ENCODE measurements around the gene XPNPEP2. TPM values are rescaled to one million over a fixed set of nuclear protein-coding genes. Genes with fewer than 3 reads are reported as not detected.

Gene XPNPEP2
- polyA plus RNA-seq, 1 of the 3 experiments (the other 2 are of a cell fraction) = 0.21 TPM

DNA sequence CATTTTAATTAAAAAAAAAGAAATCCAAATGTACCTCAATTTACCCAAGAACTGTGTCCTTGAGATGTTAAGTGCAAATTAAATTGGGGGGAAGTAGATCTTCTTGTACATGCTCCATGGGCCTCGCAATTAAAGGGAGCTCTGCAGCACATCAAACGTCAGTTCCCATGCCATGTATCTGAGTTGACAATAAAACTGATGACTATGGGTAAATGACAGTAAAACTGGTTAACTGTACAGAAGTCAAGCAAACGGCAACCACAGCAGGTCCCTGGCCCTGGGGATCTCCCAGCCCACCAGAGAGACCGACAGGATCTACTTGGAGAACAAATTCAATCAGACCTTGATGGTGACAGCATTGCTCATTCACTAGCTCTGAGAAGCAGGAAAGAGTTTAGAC is 32.8 kb upstream of the XPNPEP2 start:
- no peaks in the 10 kb centered on the region for H3F3A ChIP-seq (replicated peaks; ENCODE audit: insufficient read depth)
- POLR2A ChIA-PET = no interaction called here
- no peak overlapping the region for H2AFZ ChIP-seq (ENCODE audit: low read depth)
- CTCF ChIA-PET = interaction anchor here (1.4 kb wide), 2 partner anchors 20 to 100 kb away, joined by 3 to 8 read pairs; no protein-coding TSS in a partner anchor
- peaks cover 0 to 3% of the 10 kb centered on the region in 2 experiments for H3K36me3 ChIP-seq (replicated peaks in 1 of 2; ENCODE audit: control insufficient read depth in 1 of 2, insufficient read depth in 2 of 2, low read length in 1 of 2)
- WGBS (ENCODE audit: low lambda C conversion rate) = 32% methylated on average over 4 of the region's 4 CpGs
- H3K27ac ChIP-seq (ENCODE audit: low read depth in 2 of 2, low read length in 1 of 2) = no peak overlapping the region
- H3K9ac ChIP-seq = no peak overlapping the region
- no peak overlapping the region for H3K4me2 ChIP-seq
- no peaks in the 10 kb centered on the region for H3K79me2 ChIP-seq (ENCODE audit: insufficient read depth)
- no peak for DNase-seq
- H3K27me3 ChIP-seq (ENCODE audit: insufficient read depth) = no peaks in the 10 kb centered on the region; the same call in 1 of the 2 replicates
- H3K4me1 ChIP-seq (ENCODE audit: control insufficient read depth in 1 of 2, insufficient read depth in 2 of 2, low read depth in 1 of 2, low read length in 1 of 2) = peaks cover 0 to 6% of the 10 kb centered on the region in 2 experiments; a peak in 1 of 4 replicates
- no peaks in the 10 kb centered on the region for H3K9me2 ChIP-seq
- H3K9me3 ChIP-seq = peaks cover 6% of the 10 kb centered on the region; the same call in 1 of the 2 replicates
- no peaks in the 10 kb centered on the region for H4K20me1 ChIP-seq (ENCODE audit: insufficient read depth)
- no peak overlapping the region for H3K4me3 ChIP-seq (ENCODE audit: low read depth in 2 of 2, low read length in 1 of 2)
- TF ChIP-seq MEF2A (IDR thresholded peaks at IDR 0.05; ENCODE audit: borderline replicate concordance, low read depth) = no peak
- no peak for TF ChIP-seq POLR2AphosphoS5 (IDR thresholded peaks at IDR 0.05; ENCODE audit: low read depth, low read length)
- no peak for TF ChIP-seq TAF1 (IDR thresholded peaks at IDR 0.05; ENCODE audit: borderline replicate concordance, low read depth, low read length)
- TF ChIP-seq ZBTB33 (IDR thresholded peaks at IDR 0.05; ENCODE audit: borderline replicate concordance, low read depth) = no peak
- TF ChIP-seq, protein P1, sequence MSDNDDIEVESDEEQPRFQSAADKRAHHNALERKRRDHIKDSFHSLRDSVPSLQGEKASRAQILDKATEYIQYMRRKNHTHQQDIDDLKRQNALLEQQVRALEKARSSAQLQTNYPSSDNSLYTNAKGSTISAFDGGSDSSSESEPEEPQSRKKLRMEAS (IDR thresholded peaks at IDR 0.05; ENCODE audit: low read depth) = no peak
- TF ChIP-seq TCF12 (IDR thresholded peaks at IDR 0.05) = no peak
- TF ChIP-seq NFIC (IDR thresholded peaks at IDR 0.05; ENCODE audit: borderline replicate concordance) = no peak
- no peak for TF ChIP-seq YY1 (IDR thresholded peaks at IDR 0.05; ENCODE audit: low read depth)
- TF ChIP-seq MXI1 (IDR thresholded peaks at IDR 0.05; ENCODE audit: low read depth, low read length) = no peak
- TF ChIP-seq SMC3 (IDR thresholded peaks at IDR 0.05; ENCODE audit: low read depth, low read length) = no peak
- TF ChIP-seq IRF3 (IDR thresholded peaks at IDR 0.05; ENCODE audit: low read depth, low read length) = no peak
- no peak for TF ChIP-seq FOXM1 (IDR thresholded peaks at IDR 0.05; ENCODE audit: low read depth)
- TF ChIP-seq GABPA (IDR thresholded peaks at IDR 0.05; ENCODE audit: low read depth) = no peak
- TF ChIP-seq GATA2 (CRISPR knock-in tag; IDR thresholded peaks at IDR 0.05) = no peak
- TF ChIP-seq TEAD4 (IDR thresholded peaks at IDR 0.05; ENCODE audit: borderline replicate concordance, insufficient read depth) = no peak
- no peak for TF ChIP-seq FOXJ3 (CRISPR knock-in tag; IDR thresholded peaks at IDR 0.05)

Measured in SK-N-SH (cell line).